LNCAP (cell line): ENCODE data around the gene UNG.

Experiments used
- CTCF ChIP-seq: fragments of 450-650 bp; IDR thresholded peaks from 2 replicates; pipeline ENCODE4 v1.5.1; 2017; ENCODE audit warnings: mild to moderate bottlenecking

Gene UNG

GRCh38 chr12:109110988-109111495, 13.6 kb downstream of the UNG start:
- TF ChIP-seq CTCF, result no peak

GRCh38 chr12:109112720-109113465, 15.5 kb downstream of the UNG start:
- TF ChIP-seq CTCF, result no peak

- TF ChIP-seq CTCF, result no peak
These were observed 16.4 kb downstream of the UNG start for GRCh38 chr12:109113661-109114321.

- no peak for TF ChIP-seq CTCF
These were observed 17.2 kb downstream of the UNG start for GRCh38 chr12:109114644-109115043.

- TF ChIP-seq CTCF, result no peak
These were observed 18.0 kb downstream of the UNG start for GRCh38 chr12:109115404-109115757.

- no peak for TF ChIP-seq CTCF
These were observed 18.6 kb downstream of the UNG start, which contains the start of gene ACACB for GRCh38 chr12:109115758-109116610. Gene ACACB, plus strand, starts transcription at chr12:109116587. Its CDS starts 22,819 bp downstream, at chr12:109139406.

- TF ChIP-seq CTCF, result no peak
These were observed 19.2 kb downstream of the UNG start for GRCh38 chr12:109116611-109116949.
